Fibroblast of lung (primary cell): ENCODE measurements around the gene SPOCK3. TPM values are rescaled to one million over a fixed set of nuclear protein-coding genes. Genes with fewer than 3 reads are reported as not detected.

Experiments used
- DNase-seq, 2 donors: peaks; one replicate each; pipeline versions ENCODE4 v3.0.0 to v3.0.0-alpha.2; 2010; ENCODE audit warnings: low read depth in 2 of 2
- H2AFZ ChIP-seq: 2 replicates; pipeline ENCODE4 v1.5.1; 2012; ENCODE audit warnings: low read length, control low read depth, inconsistent platforms
- H3K27ac ChIP-seq: 2 replicates; pipeline ENCODE4 v1.5.1; 2011; ENCODE audit warnings: low read length, control low read depth; ENCODE audit not compliant: insufficient read depth
- H3K27me3 ChIP-seq: 2 replicates; pipeline ENCODE4 v1.5.1; 2011; ENCODE audit warnings: mild to moderate bottlenecking, low read length; ENCODE audit not compliant: control insufficient read depth, insufficient read depth
- H3K36me3 ChIP-seq: 2 replicates; pipeline ENCODE4 v1.5.1; 2011; ENCODE audit warnings: low read length; ENCODE audit not compliant: control insufficient read depth, insufficient read depth
- H3K4me1 ChIP-seq: 2 replicates; pipeline ENCODE4 v1.5.1; 2011; ENCODE audit warnings: low read length; ENCODE audit not compliant: control insufficient read depth, insufficient read depth; ENCODE audit errors: extremely low read depth
- H3K4me2 ChIP-seq: 2 replicates; pipeline ENCODE4 v1.5.1; 2011; ENCODE audit warnings: low read length, control low read depth; ENCODE audit not compliant: insufficient read depth; ENCODE audit errors: extremely low read depth
- H3K4me3 ChIP-seq, 4 experiments: fragments of 200-600 bp in 1 of 4; sonication (generic) in 1 of 4; replicated peaks in 1 of 4; 2 replicates each; pipeline ENCODE4 v1.5.1; 2011 to 2016; ENCODE audit warnings: low read length in 4 of 4, low read depth in 3 of 4, mild to moderate bottlenecking in 3 of 4, control low read depth in 2 of 4, inconsistent platforms in 1 of 4, mixed read lengths in 1 of 4; ENCODE audit not compliant: insufficient read depth in 1 of 4; ENCODE audit errors: control extremely low read depth in 1 of 4
- H3K79me2 ChIP-seq: 2 replicates; pipeline ENCODE4 v1.5.1; 2012; ENCODE audit warnings: mild to moderate bottlenecking, low read length, inconsistent platforms; ENCODE audit not compliant: control insufficient read depth, insufficient read depth
- H3K9ac ChIP-seq: 2 replicates; pipeline ENCODE4 v1.5.1; 2011; ENCODE audit warnings: mild to moderate bottlenecking, low read length, control low read depth; ENCODE audit not compliant: insufficient read depth
- H3K9me3 ChIP-seq: 2 replicates; pipeline ENCODE4 v1.5.1; 2012; ENCODE audit warnings: low read depth, low read length; ENCODE audit not compliant: control insufficient read depth, insufficient read depth
- H4K20me1 ChIP-seq: 2 replicates; pipeline ENCODE4 v1.5.1; 2011; ENCODE audit warnings: low read length; ENCODE audit not compliant: control insufficient read depth, insufficient read depth; ENCODE audit errors: extremely low read depth
- CTCF ChIP-seq, 2 donors: IDR thresholded peaks in 1 of 2; conservative IDR thresholded peaks in 1 of 2; 1 replicate in 1 of 2; 2 replicates in 1 of 2; pipeline ENCODE4 v1.5.1; 2011 to 2012; ENCODE audit warnings: low read length in 2 of 2, control low read depth in 1 of 2, inconsistent platforms in 1 of 2, low read depth in 1 of 2, mild to moderate bottlenecking in 1 of 2
- EZH2 ChIP-seq: IDR thresholded peaks from 2 replicates; pipeline ENCODE4 v1.5.1; 2012; ENCODE audit warnings: low read length, control low read depth, mild to moderate bottlenecking; ENCODE audit errors: missing control alignments
- polyA plus RNA-seq, 2 donors: library from polyadenylated mRNA; depleted of rRNA in 1 of 2; stranded (reverse) in 1 of 2; unstranded in 1 of 2; fragments of >200 nt; gene quantifications; 2 replicates each; pipeline ENCODE4 v1.2.1, GENCODE V29; 2011 to 2012; ENCODE audit warnings: missing spikeins in 1 of 2
- total RNA-seq: library from RNA; depleted of rRNA; stranded (reverse); fragments of >200 nt; gene quantifications from 2 replicates; pipeline ENCODE4 v1.2.1, GENCODE V29; 2014

SPOCK3 gene
- total and polyA plus RNA-seq, 2 donors (not counting 1 experiment from before 2014, with no cell fraction given): under 0.01 to 0.08 TPM

GRCh38 chr4:167034983-167035382 is 199.3 kb downstream of the SPOCK3 start:
- no peak for TF ChIP-seq EZH2
- no peak for TF ChIP-seq CTCF (conservative IDR thresholded peaks at IDR 0.05 in 1 of 2, IDR thresholded peaks at IDR 0.05 in 1 of 2; ENCODE audit: low read depth in 1 of 2, low read length in 2 of 2)
- Histone ChIP-seq H3K4me2 (no peak overlapping the region), H3K4me1 (no peaks in the 10 kb centered on the region), H2AFZ (no peak overlapping the region), H3K9me3 (no peaks in the 10 kb centered on the region), H3K27me3 (no peaks in the 10 kb centered on the region), H3K27ac (no peak overlapping the region), H3K79me2 (no peaks in the 10 kb centered on the region), H3K9ac (no peak overlapping the region), H4K20me1 (no peaks in the 10 kb centered on the region), H3K4me3 (no peak overlapping the region), H3K36me3 (no peaks in the 10 kb centered on the region)
- DNase-seq: no peak

GRCh38 chr4:167032871-167033270 is 201.4 kb downstream of the SPOCK3 start:
- Histone ChIP-seq H3K36me3 (no peaks in the 10 kb centered on the region), H4K20me1 (no peaks in the 10 kb centered on the region), H3K27ac (no peak overlapping the region), H2AFZ (no peak overlapping the region), H3K9me3 (no peaks in the 10 kb centered on the region), H3K9ac (no peak overlapping the region), H3K27me3 (no peaks in the 10 kb centered on the region), H3K4me1 (no peaks in the 10 kb centered on the region), H3K4me3 (no peak overlapping the region), H3K4me2 (no peak overlapping the region), H3K79me2 (no peaks in the 10 kb centered on the region)
- DNase-seq: peak; percentile 21 to 80
- TF ChIP-seq CTCF (conservative IDR thresholded peaks at IDR 0.05 in 1 of 2, IDR thresholded peaks at IDR 0.05 in 1 of 2; ENCODE audit: low read depth in 1 of 2, low read length in 2 of 2) (no peak), EZH2 (no peak)

GRCh38 chr4:167031534-167032156 is 202.6 kb downstream of the SPOCK3 start:
- peak overlapping the region; percentile 4 for H2AFZ ChIP-seq
- no peak overlapping the region for H3K4me3 ChIP-seq
- H3K9ac ChIP-seq: no peak overlapping the region
- no peaks in the 10 kb centered on the region for H4K20me1 ChIP-seq
- no peak overlapping the region for H3K27ac ChIP-seq
- TF ChIP-seq CTCF (conservative IDR thresholded peaks at IDR 0.05 in 1 of 2, IDR thresholded peaks at IDR 0.05 in 1 of 2; ENCODE audit: low read depth in 1 of 2, low read length in 2 of 2) (no peak), EZH2 (no peak)
- H3K9me3 ChIP-seq: no peaks in the 10 kb centered on the region
- no peaks in the 10 kb centered on the region for H3K79me2 ChIP-seq
- peak; percentile 34 to 65 for DNase-seq
- H3K4me2 ChIP-seq: no peak overlapping the region
- no peaks in the 10 kb centered on the region for H3K36me3 ChIP-seq
- no peaks in the 10 kb centered on the region for H3K4me1 ChIP-seq
- H3K27me3 ChIP-seq: no peaks in the 10 kb centered on the region
